Esophagus muscularis mucosa (tissue), 4 donors: ENCODE data around the gene SAE1.

Experiments
- EP300 ChIP-seq: sonication (generic); formaldehyde crosslinking; IDR thresholded peaks from one replicate; pipeline ENCODE4 v1.6.1; 2017; ENCODE audit warnings: antibody characterized with exemption
- POLR2A ChIP-seq: fragments of 450-650 bp; IDR thresholded peaks from one replicate; pipeline ENCODE4 v1.6.1; 2017; ENCODE audit warnings: antibody characterized with exemption, moderate library complexity, mild to moderate bottlenecking, low read depth
- POLR2AphosphoS5 ChIP-seq, 2 donors: sonication (generic); formaldehyde crosslinking; IDR thresholded peaks; one replicate each; pipeline ENCODE4 v1.6.1; 2017; ENCODE audit warnings: antibody characterized with exemption in 2 of 2
- TF ChIP-seq, protein P1 (sequence below), 3 experiments: fragments of 200-600 bp in 2 of 3; fragments of 450-650 bp in 1 of 3; sonication (generic) in 2 of 3; IDR thresholded peaks; one replicate each; pipeline ENCODE4 v1.5.1; 2017 to 2019; ENCODE audit warnings: antibody characterized with exemption in 3 of 3, mild to moderate bottlenecking in 2 of 3, moderate library complexity in 1 of 3

DNA sequence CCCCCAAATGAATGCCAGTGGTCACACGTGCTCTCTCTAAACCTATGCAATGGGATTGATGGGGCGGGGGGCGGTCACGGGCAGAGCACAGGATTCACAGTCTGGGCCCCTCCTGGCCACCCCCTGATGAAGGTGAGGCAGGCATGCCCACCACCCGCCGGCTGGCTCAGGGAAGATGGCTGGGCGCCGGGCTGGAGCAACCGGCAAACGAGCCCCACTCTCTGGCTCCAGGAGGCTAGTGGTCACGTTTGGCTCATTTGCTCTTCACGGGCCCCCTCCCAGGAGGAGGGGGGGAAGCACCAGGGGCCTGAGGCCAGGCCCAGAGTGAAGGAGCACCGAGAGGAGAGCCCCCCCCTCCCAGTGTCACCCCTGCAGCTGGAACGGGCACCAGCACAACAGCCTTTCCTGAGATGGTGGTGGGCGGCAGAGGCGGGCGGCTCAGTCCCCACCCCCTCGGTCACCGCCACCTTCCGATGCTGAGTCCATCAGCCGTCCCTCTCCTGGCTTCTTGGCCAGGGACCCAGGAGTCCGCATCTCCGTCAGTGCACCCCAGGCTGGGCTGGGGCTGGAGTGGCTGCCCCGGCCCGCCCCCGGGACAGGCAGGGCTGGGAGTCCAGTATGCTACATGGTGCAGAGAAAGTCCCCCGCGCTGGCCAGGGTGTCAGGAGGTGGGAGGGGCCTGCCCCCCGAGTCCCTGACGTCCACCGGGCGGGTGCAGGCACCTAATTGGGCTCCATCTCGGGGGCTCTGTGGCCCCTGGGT is 90.6 kb downstream of the SAE1 start:
- TF ChIP-seq, protein P1, sequence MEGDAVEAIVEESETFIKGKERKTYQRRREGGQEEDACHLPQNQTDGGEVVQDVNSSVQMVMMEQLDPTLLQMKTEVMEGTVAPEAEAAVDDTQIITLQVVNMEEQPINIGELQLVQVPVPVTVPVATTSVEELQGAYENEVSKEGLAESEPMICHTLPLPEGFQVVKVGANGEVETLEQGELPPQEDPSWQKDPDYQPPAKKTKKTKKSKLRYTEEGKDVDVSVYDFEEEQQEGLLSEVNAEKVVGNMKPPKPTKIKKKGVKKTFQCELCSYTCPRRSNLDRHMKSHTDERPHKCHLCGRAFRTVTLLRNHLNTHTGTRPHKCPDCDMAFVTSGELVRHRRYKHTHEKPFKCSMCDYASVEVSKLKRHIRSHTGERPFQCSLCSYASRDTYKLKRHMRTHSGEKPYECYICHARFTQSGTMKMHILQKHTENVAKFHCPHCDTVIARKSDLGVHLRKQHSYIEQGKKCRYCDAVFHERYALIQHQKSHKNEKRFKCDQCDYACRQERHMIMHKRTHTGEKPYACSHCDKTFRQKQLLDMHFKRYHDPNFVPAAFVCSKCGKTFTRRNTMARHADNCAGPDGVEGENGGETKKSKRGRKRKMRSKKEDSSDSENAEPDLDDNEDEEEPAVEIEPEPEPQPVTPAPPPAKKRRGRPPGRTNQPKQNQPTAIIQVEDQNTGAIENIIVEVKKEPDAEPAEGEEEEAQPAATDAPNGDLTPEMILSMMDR (IDR thresholded peaks at IDR 0.05): no peak
- TF ChIP-seq POLR2A (no peak), EP300 (no peak), POLR2AphosphoS5 (IDR thresholded peaks at IDR 0.05) (no peak)
